Testis (tissue), 3 donors: ENCODE data around the gene RGS4. TPM values are rescaled to one million over a fixed set of nuclear protein-coding genes. Genes with fewer than 3 reads are reported as not detected.

Experiments
- DNase-seq: peaks from one replicate; pipeline ENCODE4 v3.0.0-alpha.2; 2019
- H3K27ac ChIP-seq, 2 donors: fragments of 200-600 bp; sonication (generic); one replicate each; pipeline ENCODE4 v1.5.1; 2019
- H3K27me3 ChIP-seq: fragments of 200-600 bp; sonication (generic); one replicate; pipeline ENCODE4 v1.5.1; 2019
- H3K36me3 ChIP-seq: fragments of 200-600 bp; sonication (generic); one replicate; pipeline ENCODE4 v1.5.1; 2017; ENCODE audit warnings: low read depth; ENCODE audit errors: missing control alignments
- H3K4me1 ChIP-seq: fragments of 200-600 bp; sonication (generic); one replicate; pipeline ENCODE4 v1.5.1; 2019
- H3K4me3 ChIP-seq, 2 donors: fragments of 200-600 bp; sonication (generic); one replicate each; pipeline ENCODE4 v1.5.1; 2017 to 2019
- H3K9me3 ChIP-seq: fragments of 200-600 bp; sonication (generic); one replicate; pipeline ENCODE4 v1.5.1; 2017
- CTCF ChIP-seq, 3 experiments: fragments of 450-650 bp in 2 of 3; fragments of 200-600 bp in 1 of 3; sonication (generic) in 1 of 3; IDR thresholded peaks; one replicate each; pipeline ENCODE4 v1.5.1; 2016 to 2019; ENCODE audit warnings: antibody characterized with exemption in 3 of 3, mild to moderate bottlenecking in 2 of 3, moderate library complexity in 1 of 3
- POLR2A ChIP-seq: fragments of 450-650 bp; IDR thresholded peaks from one replicate; pipeline ENCODE4 v1.6.1; 2017; ENCODE audit warnings: antibody characterized with exemption, mild to moderate bottlenecking, moderate library complexity
- WGBS, 2 donors: methylation state at CpG; one replicate each; pipeline ENCODE4 v1.1.5; 2018; 5-methylcytosine and 5-hydroxymethylcytosine counted together
- intact Hi-C: fragments of 100-400 bp; cut with DNase I; formaldehyde crosslinking; loops from one replicate; pipeline ENCODE4 v1.15.1; 2023; ENCODE audit warnings: low total_unique reads
- polyA plus RNA-seq: library from polyadenylated mRNA; stranded (reverse); fragments of 350-450 nt; fragmentation: Illumina TruSeq; extraction: RNeasy Lipid Tissue Mini Kit (QIAGEN cat#74804); gene quantifications from one replicate; pipeline ENCODE4 v1.2.3, GENCODE V29; 2014; ENCODE audit warnings: low read depth, low replicate concordance; ENCODE audit not compliant: insufficient read depth
- total RNA-seq, 2 donors: library from RNA; depleted of rRNA; stranded (reverse); fragments of >200 nt; gene quantifications; one replicate each; pipeline ENCODE4 v1.2.3, GENCODE V29; 2016

The RGS4 gene
- total and polyA plus RNA-seq, 3 donors from 2014 or later: 3.4 to 8.9 (median 3.5) TPM

- Histone ChIP-seq H3K4me3 (no peak overlapping the region), H3K9me3 (no peaks in the 10 kb centered on the region), H3K36me3 (no peaks in the 10 kb centered on the region), H3K4me1 (peaks cover 4% of the 10 kb centered on the region), H3K27ac (no peak overlapping the region), H3K27me3 (no peaks in the 10 kb centered on the region)
- TF ChIP-seq CTCF (IDR thresholded peaks at IDR 0.05) (no peak), POLR2A (no peak)
- DNase-seq: no peak
- 78 to 91% methylated on average over 3 of the region's 3 CpGs for WGBS, 2 donors
- intact Hi-C loops: no loop called here
Measured at GRCh38 chr1:163090321-163090945, 21.3 kb downstream of the RGS4 start.

- Histone ChIP-seq H3K4me1 (peaks cover 4% of the 10 kb centered on the region), H3K4me3 (peak overlapping the region; percentile 27 to 41), H3K27ac (no peak overlapping the region), H3K9me3 (no peaks in the 10 kb centered on the region), H3K27me3 (no peaks in the 10 kb centered on the region), H3K36me3 (no peaks in the 10 kb centered on the region)
- DNase-seq: peak; percentile 42
- 61 to 65% methylated on average over 4 of the region's 4 CpGs for WGBS, 2 donors
- TF ChIP-seq POLR2A: no peak
- TF ChIP-seq CTCF (IDR thresholded peaks at IDR 0.05): no peak
- intact Hi-C loops: no loop called here
Measured at GRCh38 chr1:163093169-163093568, 24.0 kb downstream of the RGS4 start.

- Histone ChIP-seq H3K9me3 (no peaks in the 10 kb centered on the region), H3K4me1 (peaks cover 4% of the 10 kb centered on the region), H3K36me3 (no peaks in the 10 kb centered on the region), H3K27me3 (no peaks in the 10 kb centered on the region), H3K4me3 (peak overlapping the region; percentile 27 to 41), H3K27ac (no peak overlapping the region)
- intact Hi-C loops: no loop called here
- WGBS, 2 donors: 33 to 71% methylated on average over 1 to 9 of the region's 9 CpGs
- no peak for DNase-seq
- TF ChIP-seq POLR2A (no peak), CTCF (IDR thresholded peaks at IDR 0.05) (no peak)
Measured at GRCh38 chr1:163093579-163093978, 24.4 kb downstream of the RGS4 start.

GRCh38 chr1:163094182-163094581, 25.0 kb downstream of the RGS4 start:
- no peaks in the 10 kb centered on the region for H3K9me3 ChIP-seq
- peak overlapping the region in 1 of 2 donors; percentile 39 for H3K27ac ChIP-seq
- DNase-seq: no peak
- no peak for TF ChIP-seq CTCF (IDR thresholded peaks at IDR 0.05)
- no peak for TF ChIP-seq POLR2A
- intact Hi-C loops: no loop called here
- peak overlapping the region in 1 of 2 donors; percentile 27 for H3K4me3 ChIP-seq
- H3K27me3 ChIP-seq: no peaks in the 10 kb centered on the region
- 32 to 44% methylated on average over 4 of the region's 4 CpGs for WGBS, 2 donors
- H3K4me1 ChIP-seq: peaks cover 4% of the 10 kb centered on the region
- H3K36me3 ChIP-seq: no peaks in the 10 kb centered on the region

- Histone ChIP-seq H3K27me3 (no peaks in the 10 kb centered on the region), H3K4me3 (no peak overlapping the region), H3K36me3 (no peaks in the 10 kb centered on the region), H3K4me1 (peaks cover 4% of the 10 kb centered on the region), H3K9me3 (no peaks in the 10 kb centered on the region), H3K27ac (peak overlapping the region; percentile 42 to 59)
- no peak for DNase-seq
- TF ChIP-seq CTCF (IDR thresholded peaks at IDR 0.05): no peak
- TF ChIP-seq POLR2A: no peak
- WGBS, 2 donors: 30% methylated on average over 2 of the region's 2 CpGs
- intact Hi-C loops: no loop called here
Measured at GRCh38 chr1:163094589-163094988, 25.4 kb downstream of the RGS4 start.
